Limb (tissue), 2 donors: ENCODE data around the gene SEMA5B.
A peak's percentile ranks its signal among the peaks of the same experiment; 100 is the strongest.

Experiments
- DNase-seq, 2 donors: peaks; one replicate each; pipeline ENCODE4 v3.0.0-alpha.2; 2016; ENCODE audit errors: extremely low spot score in 2 of 2

Gene SEMA5B

DNA sequence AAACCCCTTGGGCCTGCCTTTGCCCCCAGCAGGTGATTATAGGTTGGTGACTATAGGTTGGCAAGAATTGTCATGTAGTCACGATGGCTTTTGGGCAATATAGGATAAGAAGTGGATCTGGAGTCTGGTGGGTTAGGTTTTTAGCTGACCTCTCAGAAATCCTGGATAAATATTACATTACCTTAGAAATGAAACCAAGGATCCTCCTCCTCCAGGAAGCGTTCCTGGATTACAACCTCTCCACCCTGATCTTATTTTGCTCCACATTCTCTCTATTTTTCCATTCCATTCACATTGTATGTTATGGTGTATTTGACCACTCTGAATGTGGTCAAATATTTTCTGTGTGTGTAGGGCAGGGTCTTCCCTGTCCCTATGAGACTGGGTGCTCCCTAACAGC, 82.3 kb downstream of the SEMA5B start:
- DNase-seq, result no peak

DNA sequence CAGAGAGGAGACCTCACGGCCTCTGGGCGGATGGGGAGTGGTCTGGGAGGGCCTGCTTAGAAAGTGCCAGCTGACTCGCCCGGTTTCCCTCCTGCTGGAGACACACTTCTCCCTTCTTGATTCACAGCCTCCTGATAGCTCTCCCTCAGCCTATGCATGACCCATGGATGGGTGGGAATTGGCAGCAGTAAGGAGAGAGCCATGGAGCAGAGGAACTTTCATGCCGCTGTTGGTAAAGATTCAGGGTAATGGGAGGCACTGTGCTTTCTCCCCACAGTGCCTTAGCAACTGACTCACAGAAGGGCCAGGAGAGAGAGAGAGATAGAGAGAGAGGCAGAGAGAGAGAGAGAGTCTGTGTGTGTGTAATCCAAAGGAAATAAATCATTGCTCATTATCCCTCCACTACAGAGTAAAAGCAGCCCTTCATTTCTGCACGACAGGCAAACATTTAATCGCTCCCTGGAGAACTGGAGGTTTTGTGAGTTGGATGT, 82.8 kb downstream of the SEMA5B start:
- no peak for DNase-seq

DNA sequence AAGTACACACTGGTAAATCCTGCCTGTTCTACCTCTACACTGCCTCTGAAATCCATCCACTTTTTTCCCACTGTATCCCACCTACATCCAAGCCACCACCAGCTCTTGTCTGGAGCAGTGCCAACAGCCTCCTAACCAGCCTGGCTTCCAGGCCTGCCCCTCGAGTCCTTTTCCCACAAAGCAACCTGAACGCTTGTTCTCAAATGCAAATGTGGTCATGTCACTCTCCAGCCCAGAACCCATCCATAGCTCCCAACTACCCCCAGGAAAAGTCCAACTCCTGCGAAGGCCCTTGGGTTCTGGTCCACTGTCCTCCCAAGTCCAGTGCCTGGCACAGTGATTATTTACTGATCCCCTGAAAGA, 83.8 kb downstream of the SEMA5B start:
- no peak for DNase-seq

DNA sequence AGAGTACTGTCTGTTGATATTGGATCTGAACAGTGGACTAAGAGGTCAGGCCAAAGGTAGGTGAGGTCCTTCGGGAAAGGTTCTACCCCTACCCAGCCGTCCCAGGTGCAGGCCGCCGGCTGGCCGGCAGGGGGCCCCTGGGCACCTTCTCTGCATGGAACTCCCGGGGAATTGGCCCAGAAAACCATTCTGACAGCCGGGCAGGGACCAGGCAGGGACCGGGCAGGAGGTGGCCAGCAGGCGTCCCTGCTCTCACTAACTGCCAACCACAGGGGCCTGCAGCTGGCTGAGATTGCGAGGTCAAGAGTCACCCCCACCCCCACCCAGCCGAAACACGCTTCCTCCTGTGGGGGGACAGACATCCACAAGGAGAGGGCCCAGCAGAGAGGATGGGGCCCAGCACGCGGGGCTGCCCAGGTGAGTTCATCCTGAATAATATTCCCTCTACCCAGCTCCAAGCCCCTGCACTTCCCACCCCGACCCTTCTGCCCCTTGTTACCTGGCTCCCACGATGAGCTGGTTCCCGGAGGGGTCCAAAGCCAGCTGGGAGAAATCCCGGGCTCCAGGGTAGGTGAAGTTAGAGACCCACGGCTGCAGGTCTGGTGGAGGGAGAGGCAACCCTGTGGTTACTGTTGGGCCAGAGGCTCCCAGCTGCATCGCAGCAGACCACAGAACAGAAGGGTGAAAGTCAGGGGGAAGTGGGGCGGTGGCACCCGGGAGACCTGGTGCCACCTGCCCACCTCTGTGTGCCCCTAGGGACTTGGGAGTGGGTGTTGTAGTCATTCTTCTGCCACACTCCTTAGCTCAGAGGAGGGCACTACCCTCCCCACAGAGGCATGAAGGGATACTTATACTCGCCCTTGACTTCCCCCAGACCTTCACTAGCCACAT, 84.4 kb downstream of the SEMA5B start:
- DNase-seq, result peak; percentile 44 to 81

DNA sequence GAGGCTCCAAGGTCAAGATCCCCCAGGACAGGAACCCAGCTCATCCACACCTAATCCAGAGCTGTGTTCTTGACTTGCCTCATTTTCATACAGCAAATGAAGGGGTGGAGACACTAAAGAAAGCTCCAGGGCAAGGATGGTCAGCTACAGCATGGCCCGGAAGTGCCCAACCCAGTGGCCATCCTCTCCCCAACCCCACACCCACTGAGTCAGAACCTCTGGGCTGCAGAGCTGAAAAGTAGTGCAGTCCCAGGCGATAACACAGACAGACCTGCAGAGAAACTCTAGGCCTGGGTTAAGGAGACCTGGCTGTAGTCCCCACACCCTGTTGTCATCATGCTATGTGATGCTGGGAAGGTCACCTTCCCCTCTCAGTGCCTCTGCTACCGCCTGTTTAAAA, 85.3 kb downstream of the SEMA5B start:
- no peak for DNase-seq

GRCh38 chr3:122941228-122942206, 86.0 kb downstream of the SEMA5B start:
- DNase-seq, result no peak

- DNase-seq, result peak in 1 of 2 donors; percentile 50
Observed at GRCh38 chr3:122940628-122941086, 86.9 kb downstream of the SEMA5B start.

- no peak for DNase-seq
Observed at GRCh38 chr3:122938783-122939425, 88.7 kb downstream of the SEMA5B start.

GRCh38 chr3:122937745-122938144, 89.8 kb downstream of the SEMA5B start:
- DNase-seq, result no peak

- DNase-seq, result no peak
Observed at GRCh38 chr3:122936986-122937385, 90.6 kb downstream of the SEMA5B start.

GRCh38 chr3:122936335-122936734, 91.2 kb downstream of the SEMA5B start:
- no peak for DNase-seq

DNA sequence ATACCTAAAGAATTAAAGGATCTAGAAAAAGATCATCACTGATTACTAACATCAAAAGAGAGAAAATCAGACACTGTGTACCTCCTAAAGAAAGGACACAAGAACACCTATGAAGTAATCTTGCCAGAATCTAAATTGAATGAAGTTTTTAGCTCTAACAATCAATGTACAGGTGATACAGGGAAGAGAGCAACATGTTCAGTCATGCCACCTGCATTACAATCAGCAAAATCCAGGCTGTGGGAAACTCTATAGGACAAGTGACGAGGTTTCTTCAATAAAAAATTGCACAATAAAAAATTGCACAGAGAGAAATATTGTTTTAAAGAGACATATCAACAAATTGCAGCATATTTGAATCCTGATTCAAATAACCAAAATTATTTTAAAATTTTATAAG, 93.3 kb downstream of the SEMA5B start:
- DNase-seq, result no peak

- no peak for DNase-seq
Observed at GRCh38 chr3:122932251-122932967, 95.2 kb downstream of the SEMA5B start.

DNA sequence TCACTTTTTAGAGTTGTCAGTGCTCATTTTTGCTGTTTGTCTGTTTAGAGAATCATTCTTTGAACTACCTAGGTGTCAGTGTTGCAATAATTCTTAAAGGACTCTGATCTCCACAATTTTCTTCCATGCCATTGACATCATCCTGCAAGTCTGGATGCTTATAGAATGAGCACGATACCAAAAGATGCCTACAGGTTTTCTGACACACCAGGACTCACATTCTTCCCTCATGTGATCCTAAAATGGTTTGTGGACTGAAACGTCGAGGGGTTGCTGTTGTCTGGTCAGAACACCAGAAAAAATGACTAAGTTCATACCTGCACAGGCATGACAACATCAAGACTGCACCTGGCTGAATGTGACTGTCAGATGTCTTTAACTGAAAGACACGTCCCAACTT, 95.9 kb downstream of the SEMA5B start:
- DNase-seq, result no peak

GRCh38 chr3:122930063-122930997, 97.2 kb downstream of the SEMA5B start:
- peak in 1 of 2 donors; percentile 31 for DNase-seq

DNA sequence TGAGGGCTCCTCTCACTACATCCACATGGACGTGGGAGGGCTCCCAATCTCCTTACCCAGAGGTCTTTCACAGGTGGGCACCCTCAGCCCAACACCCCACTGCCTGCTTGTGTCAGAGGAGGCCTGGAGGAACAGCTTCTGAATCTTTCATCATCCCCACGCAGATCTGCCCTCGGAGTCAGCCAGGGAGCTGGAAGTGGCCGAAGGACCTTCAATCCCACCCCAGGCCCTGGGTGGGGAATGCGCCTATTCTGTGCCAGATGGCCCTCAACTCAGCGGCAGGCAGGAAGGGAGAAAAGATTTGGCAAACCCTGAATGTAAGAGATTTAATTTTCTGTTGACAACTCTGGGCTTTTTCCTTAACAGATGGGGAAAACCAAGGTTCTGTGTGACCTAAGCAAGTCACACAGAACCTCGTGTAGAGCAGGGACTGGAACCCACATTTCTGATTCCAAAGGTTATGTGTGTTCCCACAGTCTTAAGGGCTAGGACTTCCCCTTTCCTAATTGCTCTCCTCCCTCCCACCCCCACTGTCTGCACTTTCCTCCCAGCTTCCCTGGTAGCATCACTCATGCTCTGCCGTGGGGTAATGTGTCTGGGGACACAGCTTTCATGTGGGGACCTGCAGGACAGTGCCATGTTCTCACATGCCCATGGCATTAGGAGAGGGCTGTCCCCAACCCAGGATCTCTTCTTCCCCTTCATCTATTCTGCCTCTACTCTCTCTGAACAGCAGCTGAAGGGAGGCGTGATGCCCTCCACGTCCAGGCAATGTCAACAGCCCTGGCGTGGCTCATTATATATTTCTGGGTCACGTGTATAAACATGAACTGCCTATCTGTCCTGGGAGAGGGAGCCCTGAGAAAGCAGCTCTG, 98.1 kb downstream of the SEMA5B start:
- DNase-seq, result no peak

DNA sequence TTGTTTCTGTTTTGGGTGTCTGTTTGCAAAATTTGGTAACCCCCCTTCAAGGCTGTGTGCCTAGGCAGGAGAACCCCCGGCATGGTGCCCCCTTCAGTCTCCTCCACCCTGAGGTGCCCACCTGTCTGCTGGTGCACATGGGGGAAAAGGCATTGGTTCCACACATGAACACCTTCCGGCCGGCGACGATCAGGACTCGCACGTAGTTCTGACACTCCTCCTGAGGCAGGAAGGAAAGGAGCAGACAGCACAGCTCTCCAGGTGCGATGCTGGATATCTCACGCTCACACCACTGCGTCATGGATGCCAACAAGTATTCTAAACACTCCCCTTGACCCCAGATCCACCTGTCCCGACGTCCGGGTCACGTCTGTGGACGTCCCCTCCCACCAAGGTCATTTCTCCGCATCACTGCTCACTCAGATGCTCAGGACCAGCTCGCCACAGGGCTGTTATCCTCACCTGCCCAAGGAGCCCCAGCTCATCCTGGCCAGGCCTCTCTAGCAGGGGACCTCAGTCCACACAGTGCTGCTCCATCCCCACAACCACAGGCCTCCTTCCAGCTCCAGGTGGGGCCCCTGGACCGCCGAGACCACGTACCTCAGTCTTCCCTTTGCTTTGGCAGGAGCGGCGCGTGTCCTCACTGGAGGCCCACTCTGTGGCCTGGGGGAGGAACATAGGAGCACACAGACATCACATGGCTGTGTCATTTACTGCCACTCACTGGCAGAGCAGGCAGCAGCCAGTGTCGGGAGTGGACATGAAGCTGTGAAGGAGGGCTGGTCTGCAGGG, 99.0 kb downstream of the SEMA5B start:
- DNase-seq, result no peak

DNA sequence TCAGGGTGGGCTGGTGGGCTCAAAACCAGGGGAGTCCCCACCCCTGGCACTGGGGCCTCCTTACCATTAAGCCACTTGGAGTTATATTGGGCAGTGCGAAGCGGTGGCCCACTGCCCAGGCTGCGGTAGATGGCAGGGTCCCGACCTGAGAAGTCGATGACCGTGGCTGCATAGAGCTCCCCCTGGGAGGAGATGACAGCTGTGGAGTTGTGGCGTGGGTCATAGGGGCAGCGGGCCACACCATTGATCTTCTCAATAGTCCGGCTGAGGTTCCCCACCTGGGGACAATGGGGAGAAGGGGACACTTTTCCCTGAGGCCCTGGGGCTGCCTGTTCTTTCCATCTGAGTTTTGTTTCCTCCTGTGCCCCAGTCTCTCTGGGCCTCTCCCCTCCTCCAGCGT, 99.8 kb downstream of the SEMA5B start:
- DNase-seq, result no peak
